Naive thymus-derived CD8-positive, alpha-beta T cell (primary cell): Measurements from ENCODE around the gene BCL11A. TPM values are rescaled to one million over a fixed set of nuclear protein-coding genes. Genes with fewer than 3 reads are reported as not detected.

ENCODE experiments used
- ATAC-seq, 2 donors: fragments of 150-1000 bp; cut with Tn5 transposase in 1 of 2; sonication (Bioruptor Pico), chemical (Tn5 transposase) in 1 of 2; 1 replicate in 1 of 2; 2 replicates in 1 of 2; pipeline ENCODE4 v1.10.0; 2021; ENCODE audit warnings: mild to moderate bottlenecking in 2 of 2, moderate library complexity in 2 of 2
- POLR2A ChIA-PET: fragments of 350-600 bp; sonication (Branson Sonifier 250); formaldehyde crosslinking; loops from one replicate; lab custom pipeline; 2021; ENCODE audit warnings: antibody characterized with exemption; lab: Charles Lee
- DNase-seq, 10 donors: peaks; one replicate each; pipeline versions ENCODE4 v3.0.0 to v3.0.0-alpha.2; 2020 to 2022
- H3K27ac Mint-ChIP-seq, 10 donors: one replicate each; pipeline ENCODE4 v1.8.0; 2020 to 2022; ENCODE audit warnings: mild to moderate bottlenecking in 10 of 10, mixed read lengths in 10 of 10, moderate library complexity in 4 of 10, inconsistent platforms in 1 of 10
- H3K27me3 Mint-ChIP-seq, 5 donors: one replicate each; pipeline ENCODE4 v1.8.0; 2021 to 2022; ENCODE audit warnings: mixed read lengths in 5 of 5
- H3K36me3 Mint-ChIP-seq, 3 donors: one replicate each; pipeline ENCODE4 v1.8.0; 2020 to 2022; ENCODE audit warnings: mixed read lengths in 3 of 3, mild to moderate bottlenecking in 2 of 3, inconsistent platforms in 1 of 3
- H3K4me1 Mint-ChIP-seq, 4 donors: one replicate each; pipeline ENCODE4 v1.8.0; 2021 to 2022; ENCODE audit warnings: mixed read lengths in 4 of 4
- H3K4me3 Mint-ChIP-seq, 10 donors: one replicate each; pipeline ENCODE4 v1.8.0; 2020 to 2022; ENCODE audit warnings: mild to moderate bottlenecking in 10 of 10, mixed read lengths in 10 of 10, moderate library complexity in 6 of 10, inconsistent platforms in 1 of 10
- H3K9me3 Mint-ChIP-seq, 9 donors: one replicate each; pipeline ENCODE4 v1.8.0; 2020 to 2022; ENCODE audit warnings: mixed read lengths in 9 of 9, mild to moderate bottlenecking in 3 of 9, inconsistent platforms in 1 of 9, moderate library complexity in 1 of 9
- polyA plus RNA-seq, 3 donors: library from polyadenylated mRNA; unstranded; fragments of 300-500 nt; fragmentation: Illumina TruSeq; gene quantifications; one replicate each; pipeline ENCODE4 v1.2.3, GENCODE V29; 2021
- total RNA-seq, 8 experiments: library from RNA in 2 of 8; stranded (reverse) in 2 of 8; gene quantifications; one replicate each; pipeline ENCODE4 v1.2.3 and lab custom pipeline; 2021 to 2026

Gene BCL11A
- total and polyA plus RNA-seq, 5 experiments from 2014 or later: 0.64 to 11.6 (median 1.4) TPM

DNA sequence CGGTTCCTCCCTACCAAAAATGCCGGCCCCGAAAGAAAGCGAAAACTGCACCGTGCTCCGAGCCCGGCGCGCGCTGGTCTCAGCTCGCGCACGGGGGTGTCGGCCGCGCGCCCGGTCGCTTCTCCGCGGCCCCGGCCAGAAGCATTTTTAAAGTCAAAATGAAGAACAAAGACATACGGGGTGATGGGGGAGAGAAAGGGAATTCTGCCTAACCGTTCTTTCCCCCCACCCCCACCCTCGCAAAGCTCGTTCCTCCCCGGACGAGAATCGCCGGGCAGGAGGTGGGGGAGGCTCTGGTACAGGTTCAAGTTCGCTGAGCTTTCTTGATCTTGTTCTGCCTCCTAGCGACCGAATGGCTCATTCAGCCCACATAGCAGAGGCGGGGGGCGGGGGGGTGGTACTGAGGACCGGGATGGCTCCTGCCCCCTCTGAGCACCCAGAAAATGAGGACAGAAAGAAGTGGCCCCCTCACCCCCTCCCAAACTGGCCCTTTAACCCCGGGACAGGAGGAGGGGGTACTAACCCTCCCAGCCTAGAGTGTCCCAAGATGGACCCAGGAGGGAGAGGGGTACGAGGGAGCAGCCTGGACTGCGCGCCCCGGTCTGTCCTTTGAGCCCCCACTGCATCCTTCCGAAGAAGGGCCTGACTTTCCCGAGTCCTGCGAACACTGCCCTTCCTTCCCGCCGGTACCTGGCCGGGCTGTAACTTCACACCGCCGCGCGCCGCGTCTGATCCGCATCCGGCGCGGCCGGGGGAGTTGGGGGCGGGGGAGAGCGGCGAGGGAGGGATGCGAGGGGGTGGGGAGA, 3.1 kb downstream of the BCL11A start:
- Mint-ChIP-seq H3K27me3 (peaks cover 34 to 64% (median 42%) of the 10 kb centered on the region in 5 donors), H3K9me3 (peaks cover 0 to 2% (median 0%) of the 10 kb centered on the region in 9 donors), H3K4me3 (peak overlapping the region; percentile 78 to 93 (median 90)), H3K36me3 (peaks cover 0 to 5% (median 0%) of the 10 kb centered on the region in 3 donors), H3K27ac (peak overlapping the region in 9 of 10 donors; percentile 8 to 87 (median 76)), H3K4me1 (peaks cover 18 to 59% (median 37%) of the 10 kb centered on the region in 4 donors)
- ATAC-seq: peak; percentile 44 to 57
- DNase-seq: peak in 7 of 10 donors; percentile 17 to 74 (median 46)
- POLR2A ChIA-PET: interaction anchor here (0.5 to 1.0 kb wide), 4 partner anchors 30 to 1526 kb away, joined by 3 to 6 read pairs (median 3); no protein-coding TSS in a partner anchor

DNA sequence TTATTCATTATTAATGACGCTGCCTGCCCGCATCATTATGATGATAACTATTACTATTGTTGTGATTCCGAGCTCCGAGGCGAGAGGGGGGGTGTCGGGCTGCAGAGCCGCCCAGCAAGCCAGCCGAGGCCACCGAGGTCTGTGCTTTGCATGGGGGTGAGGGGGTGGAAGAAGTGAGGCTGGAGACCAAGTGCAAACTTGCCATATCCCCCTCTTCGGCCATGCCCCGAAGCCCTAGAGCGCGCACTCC, 3.6 kb downstream of the BCL11A start:
- POLR2A ChIA-PET: interaction anchor here (0.5 to 1.0 kb wide), 4 partner anchors 29 to 1526 kb away, joined by 3 to 6 read pairs (median 3); no protein-coding TSS in a partner anchor
- no peak for DNase-seq
- peak overlapping the region in 8 of 10 donors; percentile 70 to 87 (median 77) for H3K27ac Mint-ChIP-seq
- peaks cover 0 to 5% (median 0%) of the 10 kb centered on the region in 3 donors for H3K36me3 Mint-ChIP-seq
- peak overlapping the region; percentile 78 to 93 (median 90) for H3K4me3 Mint-ChIP-seq
- ATAC-seq: no peak
- H3K27me3 Mint-ChIP-seq: peaks cover 34 to 65% (median 44%) of the 10 kb centered on the region in 5 donors
- peaks cover 15 to 60% (median 33%) of the 10 kb centered on the region in 4 donors for H3K4me1 Mint-ChIP-seq
- H3K9me3 Mint-ChIP-seq: peaks cover 0 to 2% (median 0%) of the 10 kb centered on the region in 9 donors

DNA sequence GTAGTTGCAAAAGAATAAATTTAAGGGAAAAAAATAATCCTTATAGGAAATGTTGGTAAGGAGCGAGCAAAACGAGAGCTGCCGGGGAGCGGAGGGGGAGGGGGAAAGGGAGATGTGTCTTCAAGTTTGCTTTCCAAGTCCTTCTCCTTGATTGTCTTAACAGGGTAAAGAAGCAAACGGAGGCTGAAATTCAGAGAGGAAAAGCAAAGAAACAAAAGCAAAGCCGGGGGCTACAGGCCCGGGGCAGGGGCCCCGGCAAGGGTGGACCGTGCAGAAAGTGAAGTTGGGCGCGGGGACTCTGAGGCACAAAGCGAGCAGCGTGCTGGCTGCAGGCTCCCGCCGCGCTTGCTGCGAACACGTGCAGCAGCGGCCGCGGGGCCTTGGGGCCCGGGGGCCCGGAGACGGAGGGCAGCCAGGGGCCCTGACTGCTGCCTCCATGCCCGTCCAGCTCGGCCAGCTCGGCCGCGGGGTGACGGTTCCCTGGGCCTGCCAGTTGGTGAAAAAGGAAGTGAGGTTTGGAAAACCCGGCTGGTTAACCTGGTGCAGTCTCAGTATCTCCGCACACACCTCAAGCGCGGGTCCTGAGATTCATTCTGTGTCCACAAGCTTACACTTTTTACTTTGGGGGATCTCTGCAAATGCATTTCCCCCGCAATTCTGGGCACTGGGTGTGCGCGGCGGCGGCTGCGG, 4.1 kb downstream of the BCL11A start:
- Mint-ChIP-seq H3K36me3 (peaks cover 0 to 5% (median 0%) of the 10 kb centered on the region in 3 donors), H3K4me3 (peak overlapping the region; percentile 78 to 93 (median 90)), H3K4me1 (peaks cover 15 to 64% (median 33%) of the 10 kb centered on the region in 4 donors), H3K9me3 (peaks cover 0 to 2% (median 0%) of the 10 kb centered on the region in 9 donors), H3K27me3 (peaks cover 36 to 70% (median 48%) of the 10 kb centered on the region in 5 donors), H3K27ac (peak overlapping the region in 7 of 10 donors; percentile 44 to 87 (median 78))
- peak in 2 of 10 donors; percentile 12 to 31 for DNase-seq
- ATAC-seq: peak in 1 of 2 donors; percentile 29
- POLR2A ChIA-PET: interaction anchor here (0.7 to 1.0 kb wide), 2 partner anchors 58 to 110 kb away, joined by 3 read pairs; no protein-coding TSS in a partner anchor

DNA sequence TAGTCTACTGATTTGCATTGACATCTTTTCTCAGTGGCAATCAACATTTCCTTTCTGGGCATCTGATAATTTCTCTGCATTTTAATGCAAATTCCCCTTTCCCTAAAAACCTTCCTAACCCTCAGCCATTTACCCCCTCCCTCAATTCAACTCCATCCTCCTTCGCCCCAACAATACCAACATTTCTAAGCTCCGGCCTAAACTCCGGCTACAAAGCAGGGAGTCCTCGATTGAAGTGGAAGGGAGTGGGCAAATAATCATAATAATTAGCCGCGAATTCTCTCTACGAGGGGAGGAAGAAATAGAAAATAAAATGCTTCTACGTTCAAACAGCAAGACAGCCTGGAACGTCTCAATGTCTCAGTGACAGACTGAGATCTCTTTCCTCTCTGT, 4.6 kb downstream of the BCL11A start:
- DNase-seq (no peak), ATAC-seq (no peak)
- Mint-ChIP-seq H3K36me3 (peaks cover 0 to 5% (median 0%) of the 10 kb centered on the region in 3 donors), H3K27ac (peak overlapping the region in 4 of 10 donors; percentile 3 to 81 (median 40)), H3K9me3 (peaks cover 0 to 2% (median 0%) of the 10 kb centered on the region in 9 donors), H3K4me3 (peak overlapping the region; percentile 54 to 92 (median 78)), H3K27me3 (peaks cover 37 to 73% (median 51%) of the 10 kb centered on the region in 5 donors), H3K4me1 (peaks cover 15 to 65% (median 33%) of the 10 kb centered on the region in 4 donors)
- POLR2A ChIA-PET: no interaction called here

DNA sequence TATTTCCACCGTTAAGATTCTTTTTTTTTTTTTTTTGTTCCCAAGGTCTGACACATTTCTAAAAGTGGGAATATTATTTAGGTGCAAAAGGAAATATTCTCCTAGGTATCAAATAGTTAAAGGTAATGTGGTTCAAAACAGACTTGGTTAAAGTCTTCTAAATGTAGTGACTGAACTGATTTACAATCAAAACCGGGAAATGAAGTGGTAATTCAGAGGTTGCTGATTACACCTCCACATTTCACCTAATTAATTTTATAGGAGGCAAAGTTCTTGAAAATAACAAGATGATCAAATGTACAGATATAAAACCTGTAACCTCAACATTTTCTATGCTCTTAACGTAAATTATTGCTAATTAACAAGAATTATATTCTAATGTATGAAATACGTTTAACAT, 5.1 kb downstream of the BCL11A start:
- H3K4me1 Mint-ChIP-seq: peaks cover 13 to 66% (median 30%) of the 10 kb centered on the region in 4 donors
- peaks cover 0 to 2% (median 0%) of the 10 kb centered on the region in 9 donors for H3K9me3 Mint-ChIP-seq
- DNase-seq (no peak), ATAC-seq (no peak)
- POLR2A ChIA-PET: no interaction called here
- H3K36me3 Mint-ChIP-seq: peaks cover 0 to 5% (median 0%) of the 10 kb centered on the region in 3 donors
- H3K4me3 Mint-ChIP-seq: peak overlapping the region in 8 of 10 donors; percentile 4 to 92 (median 78)
- H3K27ac Mint-ChIP-seq: peak overlapping the region in 1 of 10 donors; percentile 81
- H3K27me3 Mint-ChIP-seq: peaks cover 37 to 73% (median 53%) of the 10 kb centered on the region in 5 donors

DNA sequence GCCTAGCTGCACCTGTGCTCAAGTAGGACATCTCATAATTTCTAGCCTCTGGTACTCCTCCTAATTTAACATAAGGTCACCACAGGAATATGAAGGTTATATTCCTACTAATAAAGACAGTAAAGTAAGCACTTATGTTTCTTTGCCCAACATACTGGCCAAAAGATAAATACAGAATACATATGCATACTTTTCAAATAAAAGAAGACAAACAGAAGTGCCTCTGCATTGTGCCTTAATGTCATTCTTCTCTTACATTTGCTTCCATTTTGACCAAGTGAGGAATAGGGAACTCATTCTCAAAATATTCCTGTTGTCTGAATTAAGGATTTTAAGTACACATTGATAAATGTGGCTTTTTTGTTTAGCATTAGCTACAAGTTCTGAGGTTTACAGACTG, 5.6 kb downstream of the BCL11A start:
- Mint-ChIP-seq H3K4me1 (peaks cover 13 to 70% (median 29%) of the 10 kb centered on the region in 4 donors), H3K4me3 (peak overlapping the region in 3 of 10 donors; percentile 4 to 86 (median 14)), H3K27ac (no peak overlapping the region), H3K27me3 (peaks cover 41 to 73% (median 56%) of the 10 kb centered on the region in 5 donors), H3K36me3 (peaks cover 0 to 5% (median 0%) of the 10 kb centered on the region in 3 donors), H3K9me3 (peaks cover 0 to 2% (median 0%) of the 10 kb centered on the region in 9 donors)
- ATAC-seq: no peak
- POLR2A ChIA-PET: no interaction called here
- no peak for DNase-seq

DNA sequence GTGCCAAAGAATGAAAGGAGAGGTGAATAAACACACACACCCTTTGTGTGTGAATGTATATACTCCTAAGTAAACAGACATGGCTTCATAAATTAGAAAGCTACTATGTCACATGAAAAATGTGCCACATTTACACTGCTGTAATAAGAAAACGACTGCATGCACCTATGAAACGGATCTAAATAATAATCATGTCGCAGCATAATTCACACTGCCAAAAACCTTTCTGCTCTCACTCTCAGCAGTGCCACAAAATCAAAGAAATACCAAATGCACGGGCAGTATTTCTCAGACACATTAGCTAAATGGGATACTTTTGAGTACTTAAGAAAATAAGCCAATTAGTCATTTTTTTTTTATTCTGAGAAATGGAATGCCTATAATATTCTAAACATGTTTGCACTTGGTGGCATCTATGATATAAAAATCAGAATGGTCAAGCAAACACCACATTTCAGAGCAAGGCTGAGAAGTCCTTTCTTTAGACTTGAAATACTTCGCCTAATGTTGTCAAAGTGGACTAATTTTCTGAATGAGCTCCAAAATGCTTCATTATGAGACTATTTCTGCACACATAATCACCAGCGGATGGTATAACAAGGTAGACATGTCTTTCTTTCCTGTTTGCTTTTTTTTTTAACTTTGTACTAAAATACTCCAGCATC, 6.6 kb downstream of the BCL11A start:
- no peak for DNase-seq
- Mint-ChIP-seq H3K27me3 (peaks cover 41 to 68% (median 54%) of the 10 kb centered on the region in 5 donors), H3K27ac (no peak overlapping the region), H3K4me1 (peaks cover 12 to 68% (median 24%) of the 10 kb centered on the region in 4 donors), H3K4me3 (peak overlapping the region in 1 of 10 donors; percentile 36), H3K9me3 (peaks cover 0 to 2% (median 0%) of the 10 kb centered on the region in 9 donors), H3K36me3 (peaks cover 0 to 5% (median 0%) of the 10 kb centered on the region in 3 donors)
- POLR2A ChIA-PET: interaction anchor here (0.8 kb wide), 1 partner anchor 12 kb away, joined by 6 read pairs; no protein-coding TSS in a partner anchor
- ATAC-seq: no peak

DNA sequence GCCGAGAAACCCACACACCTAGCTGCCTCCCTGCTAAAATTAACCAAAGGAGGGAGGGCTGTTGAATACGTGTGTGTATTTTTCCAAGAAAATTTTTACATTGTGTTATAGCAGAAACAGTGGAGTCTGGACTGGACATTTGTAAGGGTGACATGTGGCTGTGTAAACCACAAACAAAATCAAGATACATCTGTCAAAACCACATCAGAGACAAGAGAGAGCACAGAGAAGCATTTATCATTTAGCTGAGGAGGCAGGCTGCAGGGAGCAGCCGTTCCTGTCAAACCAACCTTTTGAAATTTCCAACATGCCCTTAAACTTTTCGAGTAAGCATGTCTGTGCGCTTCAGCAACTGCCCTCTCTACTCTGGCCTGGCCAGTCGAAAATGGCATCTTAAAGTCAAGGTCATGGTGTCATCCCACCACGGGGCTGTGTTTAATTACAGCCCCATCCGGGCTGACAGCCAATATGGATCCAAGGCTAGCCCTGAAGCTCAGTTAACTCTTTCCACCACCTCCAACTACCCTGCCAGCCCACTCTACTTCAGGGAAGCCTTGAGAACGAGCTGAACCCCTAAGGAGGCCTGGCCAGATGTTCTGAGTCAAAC, 8.4 kb downstream of the BCL11A start:
- no peak overlapping the region for H3K27ac Mint-ChIP-seq
- H3K36me3 Mint-ChIP-seq: peaks cover 0 to 4% (median 0%) of the 10 kb centered on the region in 3 donors
- peaks cover 7 to 64% (median 11%) of the 10 kb centered on the region in 4 donors for H3K4me1 Mint-ChIP-seq
- peaks cover 39 to 60% (median 49%) of the 10 kb centered on the region in 5 donors for H3K27me3 Mint-ChIP-seq
- POLR2A ChIA-PET: interaction anchor here (0.7 kb wide), 1 partner anchor 92 kb away, joined by 3 read pairs; no protein-coding TSS in a partner anchor
- peak overlapping the region in 1 of 10 donors; percentile 12 for H3K4me3 Mint-ChIP-seq
- DNase-seq (no peak), ATAC-seq (no peak)
- peaks cover 0 to 2% (median 0%) of the 10 kb centered on the region in 9 donors for H3K9me3 Mint-ChIP-seq

DNA sequence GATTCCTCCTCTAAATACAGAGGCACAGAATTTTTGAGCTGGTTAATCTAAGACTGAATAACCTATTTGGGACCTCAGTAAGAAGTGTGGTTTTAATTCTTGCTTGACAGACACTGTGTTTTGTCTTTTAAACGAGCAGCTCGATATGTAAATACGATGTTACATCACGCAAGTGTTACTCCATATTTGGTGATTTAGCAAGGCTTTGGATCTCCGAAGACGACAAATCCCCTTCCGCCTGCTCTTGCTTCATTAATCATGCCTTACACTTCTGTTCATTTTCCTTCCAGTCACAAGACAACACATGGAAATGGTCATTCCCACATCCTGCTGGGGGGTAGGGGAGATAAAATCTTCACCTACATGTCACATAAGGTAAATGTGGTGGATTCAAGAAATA, 9.4 kb downstream of the BCL11A start:
- peaks cover 37 to 50% (median 45%) of the 10 kb centered on the region in 5 donors for H3K27me3 Mint-ChIP-seq
- POLR2A ChIA-PET: no interaction called here
- ATAC-seq: no peak
- H3K9me3 Mint-ChIP-seq: peaks cover 0 to 2% (median 0%) of the 10 kb centered on the region in 9 donors
- peaks cover 0 to under 1% (median 0%) of the 10 kb centered on the region in 3 donors for H3K36me3 Mint-ChIP-seq
- peaks cover 2 to 58% (median 4%) of the 10 kb centered on the region in 4 donors for H3K4me1 Mint-ChIP-seq
- no peak for DNase-seq
- peak overlapping the region in 1 of 10 donors; percentile 36 for H3K27ac Mint-ChIP-seq
- H3K4me3 Mint-ChIP-seq: no peak overlapping the region

DNA sequence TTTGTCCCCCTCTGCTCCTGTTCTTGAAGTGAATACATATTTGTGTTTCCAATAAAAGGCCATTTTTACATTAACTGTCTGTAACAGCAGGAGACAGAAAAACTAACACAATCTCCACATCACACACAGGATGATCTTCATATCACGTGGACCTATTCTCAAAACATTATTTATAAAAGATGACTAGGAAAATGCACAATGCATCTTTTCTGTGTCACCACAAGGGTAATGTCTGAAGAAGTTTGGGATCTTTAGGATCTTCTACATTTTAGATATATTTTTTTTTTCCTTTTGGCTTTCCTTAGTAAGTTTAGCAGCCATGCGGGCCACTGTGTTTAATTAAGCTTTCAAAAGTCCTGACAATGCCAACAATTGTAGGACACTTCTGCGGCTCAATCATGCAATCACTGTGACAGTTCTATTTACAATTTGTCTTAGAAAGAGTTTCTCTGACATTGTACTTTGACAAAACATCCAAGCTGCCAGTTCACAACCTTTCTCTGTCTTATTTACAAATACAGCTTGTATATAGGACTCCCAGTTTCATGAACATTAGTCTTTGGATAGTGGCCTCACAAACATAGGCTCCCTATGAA, 12.3 kb downstream of the BCL11A start:
- POLR2A ChIA-PET: no interaction called here
- H3K4me3 Mint-ChIP-seq: no peak overlapping the region
- DNase-seq (no peak), ATAC-seq (no peak)
- peaks cover 18 to 36% (median 28%) of the 10 kb centered on the region in 5 donors for H3K27me3 Mint-ChIP-seq
- H3K27ac Mint-ChIP-seq: no peak overlapping the region
- peaks cover 0 to 36% (median 1%) of the 10 kb centered on the region in 4 donors for H3K4me1 Mint-ChIP-seq
- peaks cover 0 to 2% (median 0%) of the 10 kb centered on the region in 9 donors for H3K9me3 Mint-ChIP-seq
- no peaks in the 10 kb centered on the region for H3K36me3 Mint-ChIP-seq

DNA sequence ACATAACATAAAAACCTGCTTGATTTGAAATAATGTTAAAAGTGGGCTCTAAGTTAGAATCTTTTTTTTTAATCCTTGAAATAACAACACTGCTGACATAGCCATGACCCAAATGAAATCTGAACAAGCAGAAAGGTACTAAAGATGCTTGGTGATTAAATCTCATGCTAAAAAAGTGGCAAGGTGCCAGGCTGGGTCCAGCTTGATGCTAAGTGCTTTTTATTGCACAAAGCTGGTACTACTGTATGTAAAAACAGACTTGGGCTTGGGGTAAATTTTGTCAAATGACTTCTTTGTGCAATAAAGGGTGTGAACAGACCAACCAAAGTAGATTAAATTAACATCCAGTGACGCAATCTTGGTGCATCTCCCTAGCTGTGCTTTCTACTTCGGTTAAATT, 13.4 kb downstream of the BCL11A start:
- POLR2A ChIA-PET: no interaction called here
- H3K36me3 Mint-ChIP-seq: no peaks in the 10 kb centered on the region
- H3K4me3 Mint-ChIP-seq: no peak overlapping the region
- DNase-seq (no peak), ATAC-seq (no peak)
- peaks cover 17 to 26% (median 23%) of the 10 kb centered on the region in 5 donors for H3K27me3 Mint-ChIP-seq
- peaks cover 0 to 34% (median 0%) of the 10 kb centered on the region in 4 donors for H3K4me1 Mint-ChIP-seq
- H3K27ac Mint-ChIP-seq: no peak overlapping the region
- H3K9me3 Mint-ChIP-seq: no peaks in the 10 kb centered on the region
